HepG2 (cell line): ENCODE results near the gene TLR5. TPM values are rescaled to one million over a fixed set of nuclear protein-coding genes. Genes with fewer than 3 reads are reported as not detected.
A peak's percentile ranks its signal among the peaks of the same experiment; 100 is the strongest.

Source experiments
- ARID3A ChIP-seq: IDR thresholded peaks from 2 replicates; pipeline ENCODE4 v1.6.1; 2012; ENCODE audit warnings: low read depth, low read length, improper control_type of control experiment
- ARNTL ChIP-seq: sonication (generic); formaldehyde crosslinking; IDR thresholded peaks from 2 replicates; pipeline ENCODE4 v1.4.0; 2020; ENCODE audit warnings: mild to moderate bottlenecking, missing genetic modification reagents
- BRCA1 ChIP-seq: sonication (generic); formaldehyde crosslinking; IDR thresholded peaks from 2 replicates; pipeline ENCODE4 v1.4.0; 2020; ENCODE audit warnings: missing genetic modification reagents
- E2F2 ChIP-seq: sonication (generic); formaldehyde crosslinking; IDR thresholded peaks from 2 replicates; pipeline ENCODE4 v1.4.0; 2020; ENCODE audit warnings: missing genetic modification reagents, borderline replicate concordance
- GATA4 ChIP-seq: sonication (generic); IDR thresholded peaks from 2 replicates; pipeline ENCODE4 v1.6.1; 2016; ENCODE audit warnings: antibody characterized with exemption, low read depth, borderline replicate concordance
- GTF2F1 ChIP-seq: fragments of 150-350 bp; IDR thresholded peaks from 2 replicates; pipeline ENCODE4 v1.6.1; 2014; ENCODE audit warnings: low read length
- MLXIP ChIP-seq: sonication (generic); formaldehyde crosslinking; IDR thresholded peaks from 2 replicates; pipeline ENCODE4 v1.9.0; 2021; ENCODE audit warnings: missing genetic modification reagents, borderline replicate concordance
- MTF2 ChIP-seq: sonication (generic); formaldehyde crosslinking; IDR thresholded peaks from 2 replicates; pipeline ENCODE4 v1.5.0; 2020; ENCODE audit warnings: missing genetic modification reagents, borderline replicate concordance
- PCBP2 ChIP-seq: fragments of 200-400 bp; formaldehyde crosslinking; optimal IDR thresholded peaks from 2 replicates; pipeline ENCODE3; 2018; ENCODE audit warnings: low read length, low read depth; ENCODE audit not compliant: poor library complexity, severe bottlenecking
- REPIN1 ChIP-seq: sonication (generic); formaldehyde crosslinking; IDR thresholded peaks from 2 replicates; pipeline ENCODE4 v1.8.0; 2022; ENCODE audit warnings: missing genetic modification reagents, low read depth, mild to moderate bottlenecking, borderline replicate concordance
- RFX3 ChIP-seq: IDR thresholded peaks from 2 replicates; pipeline ENCODE4 v1.6.1; 2016; ENCODE audit warnings: missing biosample characterization, missing genetic modification reagents
- ZBED4 ChIP-seq: sonication (generic); formaldehyde crosslinking; IDR thresholded peaks from 2 replicates; pipeline ENCODE4 v1.4.0; 2020; ENCODE audit warnings: missing genetic modification reagents, borderline replicate concordance
- ZNF296 ChIP-seq: sonication (generic); formaldehyde crosslinking; conservative IDR thresholded peaks from 2 replicates; pipeline ENCODE4 v1.5.0; 2020; ENCODE audit warnings: mild to moderate bottlenecking, missing genetic modification reagents
- ZNF432 ChIP-seq: sonication (generic); formaldehyde crosslinking; IDR thresholded peaks from 2 replicates; pipeline ENCODE4 v1.5.0; 2020; ENCODE audit warnings: missing genetic modification reagents, mild to moderate bottlenecking, borderline replicate concordance
- ZNF564 ChIP-seq: sonication (generic); formaldehyde crosslinking; IDR thresholded peaks from 2 replicates; pipeline ENCODE4 v1.8.1; 2023; ENCODE audit warnings: mild to moderate bottlenecking, missing genetic modification reagents
- ZNF782 ChIP-seq: sonication (generic); formaldehyde crosslinking; IDR thresholded peaks from 2 replicates; pipeline ENCODE4 v1.4.0; 2020; ENCODE audit warnings: missing genetic modification reagents, mild to moderate bottlenecking, borderline replicate concordance
- ZNF816 ChIP-seq: sonication (generic); formaldehyde crosslinking; IDR thresholded peaks from 2 replicates; pipeline ENCODE4 v1.8.0; 2022; ENCODE audit warnings: missing genetic modification reagents, mild to moderate bottlenecking, borderline replicate concordance
- ZSCAN12 ChIP-seq: sonication (generic); formaldehyde crosslinking; IDR thresholded peaks from 2 replicates; pipeline ENCODE4 v1.9.0; 2021; ENCODE audit warnings: mild to moderate bottlenecking, missing genetic modification reagents
- ZSCAN30 ChIP-seq: sonication (generic); formaldehyde crosslinking; IDR thresholded peaks from 2 replicates; pipeline ENCODE4 v1.5.0; 2020; ENCODE audit warnings: mild to moderate bottlenecking, missing genetic modification reagents
- ZSCAN9 ChIP-seq: IDR thresholded peaks from 2 replicates; pipeline ENCODE4 v1.6.1; 2016; ENCODE audit warnings: borderline replicate concordance
- polyA plus RNA-seq, 8 experiments: library from polyadenylated mRNA; depleted of rRNA in 3 of 8; stranded (reverse) in 7 of 8; unstranded in 1 of 8; fragments of >200 nt; fragmentation: Illumina TruSeq in 4 of 8; extraction: Trizol in 4 of 8; gene quantifications; 2 replicates each; pipeline versions ENCODE4 v1.2.1 to v1.2.3, GENCODE V29; 2011 to 2016; ENCODE audit warnings: low read depth in 4 of 8, missing spikeins in 1 of 8, mixed read lengths in 1 of 8; ENCODE audit not compliant: insufficient read depth in 1 of 8
- total RNA-seq, 5 experiments: library from RNA; depleted of rRNA; stranded (reverse); fragments of >200 nt; fragmentation: Illumina TruSeq; extraction: Trizol; gene quantifications; 2 replicates each; pipeline ENCODE4 v1.2.3, GENCODE V29; 2016; ENCODE audit warnings: low read depth in 1 of 5

The TLR5 gene
- total and polyA plus RNA-seq, 2 of the 13 experiments (the other 11 are each of a cell fraction or from before 2014, with no cell fraction given): not detected

GRCh38 chr1:223081181-223081994 lies 61.7 kb downstream of the TLR5 start (continued):
- TF ChIP-seq ZBED4 (no peak; the same call in 1 of the 2 replicates), ZNF782 (CRISPR knock-in tag) (no peak), ZNF816 (CRISPR knock-in tag) (no peak), REPIN1 (CRISPR knock-in tag) (peak; percentile 73; the same call in 1 of the 2 replicates), ZNF432 (CRISPR knock-in tag) (no peak), RFX3 (CRISPR knock-in tag) (no peak), PCBP2 (no peak), E2F2 (CRISPR knock-in tag) (no peak), ZNF296 (no peak), ARNTL (CRISPR knock-in tag) (no peak), MLXIP (CRISPR knock-in tag) (no peak), ARID3A (no peak), ZSCAN9 (CRISPR knock-in tag) (0 out of 2 replicates have a peak, but pooled peaks have one; percentile 47), GATA4 (no peak), ZNF564 (CRISPR knock-in tag) (no peak), BRCA1 (CRISPR knock-in tag) (no peak), MTF2 (no peak), GTF2F1 (no peak), ZSCAN12 (CRISPR knock-in tag) (no peak), ZSCAN30 (CRISPR knock-in tag) (no peak)
